Measurements from ENCODE around the gene MAP3K6. TPM values are rescaled to one million over a fixed set of nuclear protein-coding genes. Genes with fewer than 3 reads are reported as not detected.

MAP3K6 gene
- total RNA-seq, 1 experiment from 2014 or later, result 7.7 TPM

- Mint-ChIP-seq H3K4me1 (peaks cover 14 to 20% of the 10 kb centered on the region in 2 experiments), H3K27me3 (ENCODE audit: low read depth) (peaks cover 23% of the 10 kb centered on the region), H3K36me3 (ENCODE audit: insufficient read depth in 1 of 3, low read depth in 3 of 3) (peaks cover 4 to 13% (median 8%) of the 10 kb centered on the region in 3 experiments; a peak in 4 of 7 replicates), H3K27ac (0 out of 7 replicates have a peak overlapping the region, but pooled peaks of 1 of the 3 experiments have one; percentile 74), H3K4me3 (peak overlapping the region; percentile 70 to 84), H3K9me3 (no peaks in the 10 kb centered on the region)
- H3K14ac ChIP-seq (ENCODE audit: insufficient read depth, low read length), result no peak overlapping the region
- H3K18ac ChIP-seq (ENCODE audit: insufficient read length, low read depth, low read length), result no peak overlapping the region
- peaks cover 4% of the 10 kb centered on the region for H4K20me1 ChIP-seq (ENCODE audit: control insufficient read depth, insufficient read depth, insufficient read length)
- no peaks in the 10 kb centered on the region for H3K79me1 ChIP-seq (ENCODE audit: insufficient read depth, low read depth, low read length, poor library complexity, severe bottlenecking)
- H2AK5ac ChIP-seq (ENCODE audit: insufficient read length, low read length), result no peak overlapping the region
- H3K9ac ChIP-seq (ENCODE audit: extremely low read depth, insufficient read length, low read length), result peak overlapping the region; percentile 4
- H3K9me3 ChIP-seq (ENCODE audit: control insufficient read depth, low read depth, low read length), result no peaks in the 10 kb centered on the region
- TF ChIP-seq CTCF (conservative IDR thresholded peaks at IDR 0.05), result no peak
- no peak overlapping the region for H4K8ac ChIP-seq (replicated peaks; ENCODE audit: insufficient read length, low read depth, low read length)
- H2BK120ac ChIP-seq (ENCODE audit: low read depth, low read length, poor library complexity, severe bottlenecking), result no peak overlapping the region
- H3T11ph ChIP-seq (ENCODE audit: low read length), result no peak overlapping the region
- no peaks in the 10 kb centered on the region for H3K27me3 ChIP-seq (ENCODE audit: insufficient read depth, low read length)
- no CpG with 5 or more reads among the region's 8 CpGs for WGBS (ENCODE audit: extremely low coverage, insufficient read length, low lambda C conversion rate)
- H3K23me2 ChIP-seq (ENCODE audit: insufficient read length, low read depth, low read length, poor library complexity, severe bottlenecking), result peaks cover 21% of the 10 kb centered on the region
- no peaks in the 10 kb centered on the region for H3K4me1 ChIP-seq (ENCODE audit: insufficient read depth, low read length)
- H3K4me2 ChIP-seq (ENCODE audit: insufficient read depth, insufficient read length, low read length), result peak overlapping the region; percentile 71
- no peak overlapping the region for H2BK12ac ChIP-seq (ENCODE audit: insufficient read length, low read depth, low read length)
- H3K56ac ChIP-seq (ENCODE audit: insufficient read length, low read depth, low read length), result no peak overlapping the region
- no peak overlapping the region for H3K27ac ChIP-seq (ENCODE audit: insufficient read length, low read depth, low read length)
- no peaks in the 10 kb centered on the region; the same call in 1 of the 2 replicates for H3K79me2 ChIP-seq (ENCODE audit: insufficient read depth, low read length)
- DNase-seq, result no peak
- H2BK20ac ChIP-seq (ENCODE audit: low read depth, low read length, poor library complexity, severe bottlenecking), result no peak overlapping the region
- no peak overlapping the region for H2BK15ac ChIP-seq (ENCODE audit: low read depth, low read length)
- H2BK5ac ChIP-seq (ENCODE audit: insufficient read length, low read length), result no peak overlapping the region
- H4K91ac ChIP-seq (ENCODE audit: insufficient read length, low read depth, low read length), result no peak overlapping the region
- H4K5ac ChIP-seq (ENCODE audit: insufficient read length, low read depth, low read length), result no peak overlapping the region
- H2AFZ ChIP-seq (ENCODE audit: low read length), result no peak overlapping the region
- H3K23ac ChIP-seq (ENCODE audit: insufficient read length, low read depth, low read length), result no peak overlapping the region
- H3K4ac ChIP-seq (ENCODE audit: low read depth, low read length), result no peak overlapping the region
Observed at GRCh38 chr1:27351541-27352107, 15.1 kb downstream of the MAP3K6 start.

Data from H9 (cell line).